AG09319 (cell line): ENCODE results near the gene EPS15.

Source experiments
- DNase-seq: peaks from one replicate; pipeline ENCODE4 v3.0.0-alpha.2; 2010; ENCODE audit warnings: low read depth; ENCODE audit errors: extremely low read depth
- CTCF ChIP-seq: IDR thresholded peaks from 2 replicates; pipeline ENCODE4 v1.5.1; 2011; ENCODE audit warnings: low read depth, mild to moderate bottlenecking, inconsistent platforms, low read length, moderate library complexity

Gene EPS15

DNA sequence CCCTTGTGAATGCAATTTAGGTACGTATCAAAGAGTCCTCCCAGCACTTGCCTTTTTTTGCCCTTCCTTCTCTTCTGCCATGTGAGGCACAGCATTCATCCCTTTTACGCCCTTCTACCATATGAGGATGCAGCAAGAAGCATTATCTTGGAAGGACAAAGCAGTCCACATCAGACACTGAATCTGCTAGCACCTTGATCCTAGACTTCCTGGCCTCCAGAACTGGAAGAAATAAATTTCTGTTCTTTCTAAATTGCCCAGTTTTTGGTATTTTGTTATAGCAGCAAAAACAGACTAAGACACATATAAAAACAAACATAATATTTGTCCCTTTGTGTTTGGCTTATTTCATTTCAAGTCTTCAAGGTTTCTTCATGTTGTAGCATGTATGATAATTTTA, 20.1 kb downstream of the EPS15 start:
- no peak for DNase-seq
- no peak for TF ChIP-seq CTCF

DNA sequence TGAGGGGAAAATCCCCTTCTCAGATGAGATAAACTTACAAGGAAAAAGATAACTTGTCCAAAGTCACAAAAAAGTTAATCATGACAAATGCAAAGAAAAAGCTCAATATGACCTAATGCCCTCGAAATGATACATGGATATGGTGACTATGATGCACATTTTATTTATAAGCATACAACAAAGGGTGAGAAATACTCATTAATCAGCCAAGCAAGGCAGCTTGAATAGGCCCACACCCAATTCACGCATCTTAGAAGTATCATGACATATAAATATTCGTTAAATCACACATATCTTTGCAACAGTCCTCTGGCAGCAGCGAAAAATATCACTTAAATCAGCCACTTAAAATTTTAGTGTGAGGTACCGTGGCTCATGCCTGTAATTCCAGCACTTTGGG, 21.7 kb downstream of the EPS15 start:
- TF ChIP-seq CTCF = no peak
- DNase-seq = no peak

GRCh38 chr1:51494138-51494830, 24.8 kb downstream of the EPS15 start:
- no peak for TF ChIP-seq CTCF
- DNase-seq = no peak

- DNase-seq = no peak
- TF ChIP-seq CTCF = no peak
Observed at GRCh38 chr1:51491166-51491981, 27.7 kb downstream of the EPS15 start.

DNA sequence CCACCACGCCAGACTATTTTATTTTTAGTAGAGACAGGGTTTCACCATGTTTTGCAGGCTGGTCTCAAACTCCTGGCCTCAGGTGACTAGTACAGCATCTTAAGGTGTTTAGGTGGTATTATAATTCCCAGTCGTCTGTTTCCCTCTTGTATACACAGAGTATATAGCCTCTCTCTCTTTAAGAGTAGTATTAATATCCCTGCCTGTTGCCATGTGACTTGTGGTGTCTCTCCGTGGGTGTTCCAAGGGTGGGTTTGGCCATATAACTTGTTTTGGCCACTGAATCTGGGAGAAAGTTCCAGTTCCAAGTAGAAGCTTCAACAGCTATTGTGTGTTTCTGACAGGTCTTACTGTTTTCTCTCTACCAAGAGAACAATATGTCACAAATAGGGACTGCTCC, 29.6 kb downstream of the EPS15 start:
- no peak for DNase-seq
- no peak for TF ChIP-seq CTCF

DNA sequence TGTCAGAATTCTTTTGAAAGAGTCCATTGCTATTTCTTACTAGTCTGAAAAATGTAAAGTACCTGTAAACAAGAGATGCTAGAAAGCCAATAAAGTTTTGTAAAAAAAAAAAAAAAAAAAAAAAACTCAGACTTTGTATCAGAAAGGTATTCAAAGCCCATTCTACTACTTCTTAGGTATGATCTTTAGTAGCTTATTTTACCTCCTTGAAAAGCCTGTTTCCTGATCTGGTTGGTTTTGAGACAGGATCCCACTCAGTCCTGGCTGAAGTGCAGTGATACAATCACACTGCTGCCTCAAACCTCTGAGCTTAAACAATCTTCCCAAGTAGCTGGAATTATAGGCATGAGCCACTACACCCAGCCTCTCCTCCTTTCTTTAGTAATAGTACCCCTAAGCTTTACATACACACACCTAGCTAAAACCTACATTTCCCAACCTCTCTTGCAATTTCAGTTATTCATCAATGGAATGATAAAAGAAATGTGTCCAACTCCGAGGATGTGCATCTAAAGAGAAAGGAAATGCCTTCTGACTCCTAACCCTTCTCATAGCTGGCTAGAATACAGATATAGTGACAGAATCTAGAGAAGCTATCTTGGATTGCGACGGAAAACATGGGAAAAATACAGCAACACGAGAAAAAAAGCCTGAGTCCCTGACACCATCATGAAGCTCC, 30.6 kb downstream of the EPS15 start:
- DNase-seq = no peak
- TF ChIP-seq CTCF = no peak

- DNase-seq = no peak
- no peak for TF ChIP-seq CTCF
Observed at GRCh38 chr1:51487628-51488027, 31.4 kb downstream of the EPS15 start.
